IgD-negative memory B cell (primary cell): ENCODE results near the gene MED23. TPM values are rescaled to one million over a fixed set of nuclear protein-coding genes. Genes with fewer than 3 reads are reported as not detected.
A peak's percentile ranks its signal among the peaks of the same experiment; 100 is the strongest.

Source experiments
- H3K27ac Mint-ChIP-seq, 3 donors: one replicate each; pipeline ENCODE4 v1.8.0; 2020 to 2022; ENCODE audit warnings: mild to moderate bottlenecking in 3 of 3, mixed read lengths in 3 of 3, moderate library complexity in 1 of 3
- H3K27me3 Mint-ChIP-seq: one replicate; pipeline ENCODE4 v1.8.0; 2021; ENCODE audit warnings: mixed read lengths
- H3K36me3 Mint-ChIP-seq: one replicate; pipeline ENCODE4 v1.8.0; 2020; ENCODE audit warnings: mild to moderate bottlenecking, mixed read lengths
- H3K4me1 Mint-ChIP-seq, 3 donors: one replicate each; pipeline ENCODE4 v1.8.0; 2020 to 2022; ENCODE audit warnings: mixed read lengths in 3 of 3, mild to moderate bottlenecking in 1 of 3
- H3K4me3 Mint-ChIP-seq, 4 donors: one replicate each; pipeline ENCODE4 v1.8.0; 2020 to 2022; ENCODE audit warnings: mild to moderate bottlenecking in 4 of 4, mixed read lengths in 4 of 4, moderate library complexity in 3 of 4
- H3K9me3 Mint-ChIP-seq, 3 donors: one replicate each; pipeline ENCODE4 v1.8.0; 2020 to 2021; ENCODE audit warnings: mixed read lengths in 3 of 3, mild to moderate bottlenecking in 1 of 3
- polyA plus RNA-seq: library from polyadenylated mRNA; unstranded; fragments of 300-500 nt; fragmentation: Illumina TruSeq; gene quantifications from one replicate; pipeline ENCODE4 v1.2.3, GENCODE V29; 2021

The MED23 gene
- polyA plus RNA-seq: 12.8 TPM

GRCh38 chr6:131627724-131628682, at the start of gene MED23:
Gene MED23, minus strand, starts transcription at chr6:131628242. Its CDS starts 193 bp downstream, at chr6:131628049.
- no peaks in the 10 kb centered on the region for H3K9me3 Mint-ChIP-seq
- H3K4me3 Mint-ChIP-seq: peak within 1 kb of the TSS; percentile 97 to 99 (median 98)
- no peaks in the 10 kb centered on the region for H3K27me3 Mint-ChIP-seq
- peaks cover 18 to 27% (median 19%) of the 10 kb centered on the region in 3 donors for H3K4me1 Mint-ChIP-seq
- no peaks in the 10 kb centered on the region for H3K36me3 Mint-ChIP-seq
- H3K27ac Mint-ChIP-seq: peak within 1 kb of the TSS; percentile 90 to 98 (median 97)

GRCh38 chr6:131673184-131673583, 45.1 kb upstream of the MED23 start:
- Mint-ChIP-seq H3K9me3 (no peaks in the 10 kb centered on the region), H3K4me1 (no peaks in the 10 kb centered on the region), H3K27me3 (no peaks in the 10 kb centered on the region), H3K36me3 (no peaks in the 10 kb centered on the region), H3K27ac (no peak overlapping the region), H3K4me3 (no peak overlapping the region)

GRCh38 chr6:131669891-131670290, 41.8 kb upstream of the MED23 start:
- H3K4me3 Mint-ChIP-seq: no peak overlapping the region

GRCh38 chr6:131663578-131664165, 35.6 kb upstream of the MED23 start:
- Mint-ChIP-seq H3K27ac (no peak overlapping the region), H3K4me3 (no peak overlapping the region), H3K4me1 (no peaks in the 10 kb centered on the region)

More at GRCh38 chr6:131669891-131670290, 41.8 kb upstream of the MED23 start:
- no peaks in the 10 kb centered on the region for H3K4me1 Mint-ChIP-seq
- no peaks in the 10 kb centered on the region for H3K27me3 Mint-ChIP-seq
- no peak overlapping the region for H3K27ac Mint-ChIP-seq
- no peaks in the 10 kb centered on the region for H3K36me3 Mint-ChIP-seq
- H3K9me3 Mint-ChIP-seq: no peaks in the 10 kb centered on the region

GRCh38 chr6:131660195-131660594, 32.2 kb upstream of the MED23 start:
- Mint-ChIP-seq H3K27me3 (no peaks in the 10 kb centered on the region), H3K27ac (no peak overlapping the region), H3K4me3 (no peak overlapping the region), H3K9me3 (no peaks in the 10 kb centered on the region), H3K36me3 (no peaks in the 10 kb centered on the region), H3K4me1 (no peaks in the 10 kb centered on the region)

More at GRCh38 chr6:131663578-131664165, 35.6 kb upstream of the MED23 start:
- H3K36me3 Mint-ChIP-seq: no peaks in the 10 kb centered on the region
- no peaks in the 10 kb centered on the region for H3K27me3 Mint-ChIP-seq
- H3K9me3 Mint-ChIP-seq: no peaks in the 10 kb centered on the region

GRCh38 chr6:131658287-131658686, 30.2 kb upstream of the MED23 start:
- no peaks in the 10 kb centered on the region for H3K36me3 Mint-ChIP-seq
- H3K4me3 Mint-ChIP-seq: no peak overlapping the region
- H3K4me1 Mint-ChIP-seq: peaks cover 0 to 4% (median 2%) of the 10 kb centered on the region in 3 donors
- no peak overlapping the region for H3K27ac Mint-ChIP-seq
- H3K27me3 Mint-ChIP-seq: no peaks in the 10 kb centered on the region
- no peaks in the 10 kb centered on the region for H3K9me3 Mint-ChIP-seq

DNA sequence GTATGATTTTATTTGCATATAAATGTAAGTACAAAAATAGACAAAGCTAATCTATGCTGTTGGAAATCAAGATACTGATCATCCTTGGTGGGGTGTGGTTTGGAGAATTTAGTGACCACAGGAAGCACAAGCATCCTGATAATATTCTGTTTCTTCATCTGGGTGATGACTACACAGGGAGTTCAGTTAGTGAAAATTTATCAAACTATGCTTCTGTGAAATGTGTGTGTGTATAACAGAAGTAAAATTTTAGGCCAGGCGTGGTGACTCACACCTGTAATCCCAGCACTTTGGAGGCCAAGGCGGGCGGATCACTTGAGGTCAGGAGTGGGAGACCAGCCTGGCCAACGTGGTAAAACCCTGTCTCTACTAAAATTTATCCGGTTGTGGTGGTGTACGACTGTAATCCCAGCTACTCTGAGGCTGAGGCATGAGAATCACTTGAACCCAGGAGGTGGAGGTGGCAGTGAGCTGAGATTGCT, 29.6 kb upstream of the MED23 start:
- Mint-ChIP-seq H3K27me3 (no peaks in the 10 kb centered on the region), H3K4me1 (peaks cover 0 to 4% (median 2%) of the 10 kb centered on the region in 3 donors), H3K36me3 (no peaks in the 10 kb centered on the region), H3K4me3 (no peak overlapping the region), H3K27ac (no peak overlapping the region), H3K9me3 (no peaks in the 10 kb centered on the region)

GRCh38 chr6:131657222-131657621, 29.2 kb upstream of the MED23 start:
- Mint-ChIP-seq H3K4me3 (no peak overlapping the region), H3K9me3 (no peaks in the 10 kb centered on the region), H3K27me3 (no peaks in the 10 kb centered on the region), H3K27ac (no peak overlapping the region), H3K36me3 (no peaks in the 10 kb centered on the region), H3K4me1 (peaks cover 0 to 4% (median 2%) of the 10 kb centered on the region in 3 donors)

GRCh38 chr6:131656667-131657066, 28.6 kb upstream of the MED23 start:
- Mint-ChIP-seq H3K36me3 (no peaks in the 10 kb centered on the region), H3K27me3 (no peaks in the 10 kb centered on the region), H3K4me3 (no peak overlapping the region), H3K9me3 (no peaks in the 10 kb centered on the region), H3K27ac (no peak overlapping the region), H3K4me1 (peaks cover 0 to 4% (median 2%) of the 10 kb centered on the region in 3 donors)

DNA sequence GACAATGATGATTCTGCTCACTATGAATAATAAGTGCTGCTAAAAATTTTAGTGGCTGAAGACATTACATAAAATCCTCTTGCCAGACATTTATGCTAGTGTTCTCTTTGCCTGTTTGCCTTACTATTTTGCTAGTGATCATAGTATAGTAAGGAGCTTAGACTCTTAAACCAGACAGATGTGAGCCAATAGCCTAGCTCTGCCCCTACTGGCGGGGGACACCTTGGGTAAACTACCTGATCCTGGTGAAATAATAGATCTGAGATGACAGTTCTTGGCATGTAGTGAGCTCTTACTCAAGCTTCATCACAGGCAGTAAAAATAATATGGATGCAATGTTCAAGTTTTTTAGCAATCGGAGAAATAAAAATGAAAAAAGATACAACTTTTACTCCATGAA, 27.9 kb upstream of the MED23 start:
- Mint-ChIP-seq H3K27me3 (no peaks in the 10 kb centered on the region), H3K4me3 (no peak overlapping the region), H3K27ac (no peak overlapping the region), H3K4me1 (peaks cover 0 to 4% (median 2%) of the 10 kb centered on the region in 3 donors), H3K36me3 (no peaks in the 10 kb centered on the region), H3K9me3 (no peaks in the 10 kb centered on the region)

- Mint-ChIP-seq H3K36me3 (no peaks in the 10 kb centered on the region), H3K27ac (no peak overlapping the region), H3K27me3 (no peaks in the 10 kb centered on the region), H3K4me3 (peak overlapping the region in 1 of 4 donors; percentile 23), H3K4me1 (peaks cover 0 to 4% (median 2%) of the 10 kb centered on the region in 3 donors), H3K9me3 (no peaks in the 10 kb centered on the region)
Measured at GRCh38 chr6:131655387-131655786, 27.3 kb upstream of the MED23 start.

DNA sequence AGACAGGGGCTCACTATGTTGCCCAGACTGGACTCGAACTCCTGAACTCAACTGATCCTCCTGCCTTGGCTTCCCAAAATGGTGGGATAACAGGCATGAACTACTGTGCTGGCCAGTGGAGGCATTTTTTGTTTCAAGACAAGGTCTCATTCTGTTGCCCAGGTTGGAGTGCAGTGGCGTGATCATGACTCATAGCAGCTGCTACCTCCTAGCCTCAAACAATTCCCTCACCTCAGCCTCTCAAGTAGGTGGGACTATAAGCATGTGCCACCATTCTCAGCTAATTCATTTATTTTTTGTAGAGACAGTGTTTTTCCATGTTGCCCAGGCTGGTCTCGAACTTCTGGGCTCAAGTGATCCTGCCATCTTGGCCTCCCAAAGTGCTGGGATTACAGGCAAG, 26.3 kb upstream of the MED23 start:
- H3K27me3 Mint-ChIP-seq: peaks cover 3% of the 10 kb centered on the region
- H3K27ac Mint-ChIP-seq: no peak overlapping the region
- no peaks in the 10 kb centered on the region for H3K9me3 Mint-ChIP-seq
- peaks cover 0 to 4% (median 2%) of the 10 kb centered on the region in 3 donors for H3K4me1 Mint-ChIP-seq
- no peak overlapping the region for H3K4me3 Mint-ChIP-seq
- no peaks in the 10 kb centered on the region for H3K36me3 Mint-ChIP-seq

DNA sequence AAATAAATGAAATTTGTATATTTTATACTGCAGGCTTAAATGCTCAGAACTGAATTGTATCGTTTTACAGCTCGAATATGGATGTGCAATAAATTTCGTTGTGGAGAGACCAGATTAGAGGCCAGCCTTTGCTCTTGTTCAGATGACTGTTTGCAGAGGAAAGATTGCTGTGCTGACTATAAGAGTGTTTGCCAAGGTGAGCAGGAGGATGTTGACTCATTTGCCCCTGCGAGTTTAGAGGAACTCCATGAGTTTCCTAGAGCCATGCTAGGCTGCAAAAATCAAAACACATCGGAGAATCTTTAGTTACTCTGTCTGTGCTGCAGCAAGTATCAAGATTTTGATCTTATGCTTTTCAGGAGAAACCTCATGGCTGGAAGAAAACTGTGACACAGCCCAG, 24.4 kb upstream of the MED23 start:
- Mint-ChIP-seq H3K4me3 (no peak overlapping the region), H3K9me3 (no peaks in the 10 kb centered on the region), H3K4me1 (peaks cover 0 to 4% (median 2%) of the 10 kb centered on the region in 3 donors), H3K27ac (no peak overlapping the region), H3K36me3 (no peaks in the 10 kb centered on the region), H3K27me3 (peaks cover 5% of the 10 kb centered on the region)

- H3K27ac Mint-ChIP-seq: no peak overlapping the region
- peaks cover 5% of the 10 kb centered on the region for H3K27me3 Mint-ChIP-seq
- H3K9me3 Mint-ChIP-seq: no peaks in the 10 kb centered on the region
- peaks cover 0 to 4% (median 2%) of the 10 kb centered on the region in 3 donors for H3K4me1 Mint-ChIP-seq
- H3K36me3 Mint-ChIP-seq: no peaks in the 10 kb centered on the region
- no peak overlapping the region for H3K4me3 Mint-ChIP-seq
Measured at GRCh38 chr6:131651782-131652181, 23.7 kb upstream of the MED23 start.

DNA sequence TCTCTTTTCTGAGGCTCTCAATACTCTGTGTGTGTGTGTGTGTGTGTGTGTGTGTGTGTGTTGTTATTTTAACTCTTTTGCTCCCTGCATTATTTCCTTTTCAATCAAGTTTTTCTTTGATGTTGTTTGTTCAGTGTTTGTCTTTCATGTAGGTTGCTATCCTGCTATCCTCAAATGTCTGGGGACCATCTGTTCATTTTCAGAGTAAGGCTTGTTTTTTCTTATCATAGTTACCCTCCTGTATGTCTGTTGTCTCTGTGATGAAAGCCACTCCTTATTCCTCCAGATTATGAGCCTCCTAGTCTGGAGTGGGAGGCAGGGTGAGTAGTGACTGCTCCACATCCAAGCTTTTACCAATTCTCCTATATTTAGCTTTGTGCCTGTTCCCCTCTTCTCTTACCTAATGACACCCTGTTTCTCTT, 18.2 kb upstream of the MED23 start:
- H3K4me1 Mint-ChIP-seq: no peaks in the 10 kb centered on the region
- no peak overlapping the region for H3K4me3 Mint-ChIP-seq
- H3K9me3 Mint-ChIP-seq: no peaks in the 10 kb centered on the region
- no peaks in the 10 kb centered on the region for H3K36me3 Mint-ChIP-seq
- peaks cover 7% of the 10 kb centered on the region for H3K27me3 Mint-ChIP-seq
- H3K27ac Mint-ChIP-seq: no peak overlapping the region
